Measurements from ENCODE around the gene CELSR1. TPM values are rescaled to one million over a fixed set of nuclear protein-coding genes. Genes with fewer than 3 reads are reported as not detected.

Gene CELSR1, protein sequence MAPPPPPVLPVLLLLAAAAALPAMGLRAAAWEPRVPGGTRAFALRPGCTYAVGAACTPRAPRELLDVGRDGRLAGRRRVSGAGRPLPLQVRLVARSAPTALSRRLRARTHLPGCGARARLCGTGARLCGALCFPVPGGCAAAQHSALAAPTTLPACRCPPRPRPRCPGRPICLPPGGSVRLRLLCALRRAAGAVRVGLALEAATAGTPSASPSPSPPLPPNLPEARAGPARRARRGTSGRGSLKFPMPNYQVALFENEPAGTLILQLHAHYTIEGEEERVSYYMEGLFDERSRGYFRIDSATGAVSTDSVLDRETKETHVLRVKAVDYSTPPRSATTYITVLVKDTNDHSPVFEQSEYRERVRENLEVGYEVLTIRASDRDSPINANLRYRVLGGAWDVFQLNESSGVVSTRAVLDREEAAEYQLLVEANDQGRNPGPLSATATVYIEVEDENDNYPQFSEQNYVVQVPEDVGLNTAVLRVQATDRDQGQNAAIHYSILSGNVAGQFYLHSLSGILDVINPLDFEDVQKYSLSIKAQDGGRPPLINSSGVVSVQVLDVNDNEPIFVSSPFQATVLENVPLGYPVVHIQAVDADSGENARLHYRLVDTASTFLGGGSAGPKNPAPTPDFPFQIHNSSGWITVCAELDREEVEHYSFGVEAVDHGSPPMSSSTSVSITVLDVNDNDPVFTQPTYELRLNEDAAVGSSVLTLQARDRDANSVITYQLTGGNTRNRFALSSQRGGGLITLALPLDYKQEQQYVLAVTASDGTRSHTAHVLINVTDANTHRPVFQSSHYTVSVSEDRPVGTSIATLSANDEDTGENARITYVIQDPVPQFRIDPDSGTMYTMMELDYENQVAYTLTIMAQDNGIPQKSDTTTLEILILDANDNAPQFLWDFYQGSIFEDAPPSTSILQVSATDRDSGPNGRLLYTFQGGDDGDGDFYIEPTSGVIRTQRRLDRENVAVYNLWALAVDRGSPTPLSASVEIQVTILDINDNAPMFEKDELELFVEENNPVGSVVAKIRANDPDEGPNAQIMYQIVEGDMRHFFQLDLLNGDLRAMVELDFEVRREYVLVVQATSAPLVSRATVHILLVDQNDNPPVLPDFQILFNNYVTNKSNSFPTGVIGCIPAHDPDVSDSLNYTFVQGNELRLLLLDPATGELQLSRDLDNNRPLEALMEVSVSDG (N-terminal part only)
- total RNA-seq = 44.0 TPM

DNA sequence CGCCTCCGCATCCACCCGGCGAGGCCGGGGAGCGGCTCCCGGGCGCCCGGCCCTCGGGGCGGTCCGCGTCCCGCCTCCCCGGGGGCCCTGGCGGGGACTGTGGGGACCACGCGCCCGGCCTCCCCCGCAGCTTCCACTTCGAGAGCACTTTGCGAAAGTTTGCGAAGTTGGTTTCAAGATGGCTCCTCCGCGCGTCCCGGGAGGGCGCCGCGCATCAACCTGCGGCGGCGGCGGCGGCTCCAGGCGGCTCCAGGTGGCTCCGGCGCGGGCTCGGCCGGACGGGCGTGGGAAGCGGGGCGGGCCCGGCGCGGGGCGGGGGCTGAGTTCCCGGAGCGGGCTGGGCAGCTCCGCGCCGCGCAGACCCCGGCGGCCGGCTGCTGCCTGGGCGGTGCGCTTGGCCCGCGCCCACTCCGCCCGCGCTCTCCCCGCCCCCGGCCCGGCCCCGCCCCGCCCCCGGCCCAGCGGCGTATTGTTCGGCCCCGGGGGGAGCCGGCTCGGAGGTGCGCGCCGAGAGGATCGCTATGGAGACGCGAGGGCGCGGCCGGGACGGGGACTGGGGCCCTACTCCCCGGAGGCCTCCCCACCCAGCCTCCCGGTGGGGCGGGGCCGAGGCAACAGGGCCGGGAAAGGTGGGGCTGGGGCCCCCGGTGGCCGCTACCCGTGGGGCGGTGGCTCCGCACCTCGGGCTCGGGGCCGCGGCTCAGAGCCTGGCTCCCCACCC lies at the start of gene CELSR1:
CELSR1 (minus strand) TSS at position 396 of the 721 bp plus-strand sequence. CDS start 450 bp downstream, outside the sequence.
- DNase-seq (ENCODE audit: low spot score) = no peak

- no peak for DNase-seq (ENCODE audit: low spot score)
Measured at GRCh38 chr22:46587061-46587460, 49.6 kb upstream of the CELSR1 start.

DNA sequence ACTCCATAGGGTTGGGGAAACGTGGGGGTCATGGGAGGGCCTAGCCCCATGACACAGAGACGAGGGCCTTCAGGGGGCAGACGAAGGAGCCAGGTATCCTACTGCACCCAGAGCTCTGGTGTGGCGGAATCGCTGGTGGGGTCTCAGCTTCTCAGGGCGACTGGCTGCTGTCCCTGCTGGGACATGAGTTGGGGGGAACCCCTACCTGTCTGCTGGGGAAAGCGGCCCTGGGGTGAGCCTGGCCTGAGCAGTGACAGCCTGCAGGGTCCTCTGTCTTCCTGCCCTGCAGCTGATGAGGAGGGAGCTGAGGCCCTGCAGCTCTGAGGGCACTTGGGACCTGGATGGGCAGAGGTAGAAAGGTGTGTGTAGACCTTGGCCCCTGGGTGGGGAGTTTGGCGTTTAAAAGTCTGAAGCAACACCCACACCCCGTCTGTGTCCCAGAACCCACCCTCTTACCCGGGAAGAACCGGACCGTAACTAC lies 49.2 kb upstream of the CELSR1 start:
- DNase-seq (ENCODE audit: low spot score) = no peak

DNA sequence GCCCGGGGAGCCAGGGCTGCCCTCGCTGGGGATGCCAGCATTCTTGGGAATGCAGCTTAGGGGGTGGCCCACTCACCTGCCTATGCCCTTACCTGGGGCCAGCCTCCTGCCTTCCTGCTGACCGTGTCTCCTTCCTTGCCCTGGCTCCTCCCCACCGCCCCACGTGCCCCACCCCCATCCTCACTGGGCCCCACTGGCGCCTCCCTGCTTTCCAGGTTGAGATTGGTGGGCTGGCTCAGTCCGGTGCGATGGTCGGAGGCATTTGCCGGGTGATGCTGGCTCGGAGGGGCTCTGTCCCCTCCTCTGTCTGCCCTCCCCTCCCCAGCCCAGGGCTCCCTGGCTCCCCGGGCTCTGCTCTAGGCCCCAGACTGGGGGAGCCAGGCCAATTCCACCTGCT lies 48.7 kb upstream of the CELSR1 start:
- DNase-seq (ENCODE audit: low spot score) = no peak

DNA sequence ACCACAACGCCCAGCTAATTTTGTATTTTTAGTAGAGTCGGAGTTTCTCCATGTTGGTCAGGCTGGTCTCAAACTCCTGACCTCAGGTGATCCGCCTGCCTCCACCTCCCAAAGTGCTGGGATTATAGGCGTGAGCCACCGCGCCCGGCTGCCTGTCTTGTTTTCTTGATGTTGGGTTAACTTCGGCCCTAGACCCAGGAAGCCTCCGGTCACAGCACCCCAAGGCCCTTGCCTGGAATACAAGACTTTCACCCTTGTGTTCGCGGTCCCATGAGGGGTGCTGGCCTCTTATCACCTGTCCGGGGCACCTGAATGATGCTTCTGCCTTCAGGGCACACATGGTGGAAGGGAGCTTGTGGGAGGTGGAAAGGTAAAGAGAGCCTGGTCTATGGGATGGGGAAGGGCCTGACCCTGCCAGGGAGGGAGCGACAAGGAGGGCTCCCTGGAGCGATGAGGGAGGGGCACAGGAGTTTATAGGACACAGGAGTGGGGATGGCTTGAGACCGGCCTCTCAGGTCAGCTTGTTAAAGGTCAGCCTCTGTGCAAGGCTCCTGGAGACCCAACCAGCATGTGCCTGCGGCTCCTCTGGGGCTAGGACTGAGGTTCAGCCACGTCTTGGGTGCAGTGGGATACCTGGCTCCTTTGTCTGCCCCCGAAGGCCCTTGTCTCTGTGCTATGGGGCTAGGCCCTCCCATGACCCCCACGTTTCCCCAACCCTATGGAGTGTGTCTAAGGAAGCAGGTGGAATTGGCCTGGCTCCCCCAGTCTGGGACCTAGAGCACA lies 48.1 kb upstream of the CELSR1 start:
- DNase-seq (ENCODE audit: low spot score) = no peak

GRCh38 chr22:46584081-46584921 lies 46.9 kb upstream of the CELSR1 start:
- peak; percentile 52 for DNase-seq (ENCODE audit: low spot score)

DNA sequence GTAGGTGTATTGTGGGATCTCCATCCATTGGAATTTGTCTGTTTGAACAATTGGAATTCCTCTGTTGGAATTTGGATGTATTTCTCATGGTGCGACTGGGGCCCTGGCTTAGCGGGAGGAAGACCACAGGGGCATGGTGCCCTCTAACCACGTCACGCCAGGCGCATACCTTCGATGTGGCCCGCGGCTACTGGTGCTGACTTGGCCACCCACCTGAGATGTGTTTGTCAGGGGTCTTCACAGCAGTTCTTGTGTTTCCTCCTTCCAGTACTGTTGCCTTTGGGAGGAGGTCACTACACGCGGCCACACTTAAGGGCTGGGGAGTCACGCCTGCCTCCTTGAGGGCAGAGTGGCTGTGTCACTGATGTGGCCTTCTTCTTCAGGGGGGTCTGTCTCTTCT lies 46.2 kb upstream of the CELSR1 start:
- no peak for DNase-seq (ENCODE audit: low spot score)

GRCh38 chr22:46582281-46582933 lies 45.0 kb upstream of the CELSR1 start:
- no peak for DNase-seq (ENCODE audit: low spot score)

DNA sequence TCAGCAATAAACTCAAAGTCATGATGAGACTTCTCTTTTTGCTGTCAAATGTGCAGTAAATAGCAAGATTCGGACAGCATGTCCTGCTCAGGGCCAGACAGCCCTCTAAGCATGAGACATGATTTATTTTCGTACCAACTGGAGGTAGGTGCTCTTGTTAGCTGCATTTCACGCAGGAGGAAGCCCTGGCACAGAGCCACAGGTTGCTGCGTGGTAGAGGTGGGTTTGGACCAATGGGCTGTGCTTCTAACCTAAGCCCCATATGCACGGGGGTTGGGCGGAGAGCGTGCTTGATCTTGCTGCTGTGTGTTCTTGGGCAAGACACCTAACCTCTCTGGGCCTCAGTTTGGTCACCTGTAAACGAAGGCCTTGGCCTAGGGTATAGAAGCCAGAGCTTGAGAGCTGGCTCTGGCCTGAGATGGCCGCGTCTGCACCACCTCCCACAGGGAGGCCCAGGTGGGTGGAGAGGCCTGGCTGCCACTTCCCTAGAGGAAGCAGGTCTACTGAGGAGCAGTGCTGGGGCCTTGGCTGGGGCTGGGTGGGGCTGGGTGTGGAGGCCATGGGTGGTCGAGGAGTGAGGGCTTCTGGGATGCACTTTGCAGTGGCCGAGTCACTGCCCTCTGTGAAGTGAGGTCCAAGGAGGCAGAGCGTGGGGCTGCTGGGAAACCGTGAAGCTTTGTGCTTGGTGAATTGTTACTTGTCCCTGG lies 44.3 kb upstream of the CELSR1 start:
- DNase-seq (ENCODE audit: low spot score) = no peak

DNA sequence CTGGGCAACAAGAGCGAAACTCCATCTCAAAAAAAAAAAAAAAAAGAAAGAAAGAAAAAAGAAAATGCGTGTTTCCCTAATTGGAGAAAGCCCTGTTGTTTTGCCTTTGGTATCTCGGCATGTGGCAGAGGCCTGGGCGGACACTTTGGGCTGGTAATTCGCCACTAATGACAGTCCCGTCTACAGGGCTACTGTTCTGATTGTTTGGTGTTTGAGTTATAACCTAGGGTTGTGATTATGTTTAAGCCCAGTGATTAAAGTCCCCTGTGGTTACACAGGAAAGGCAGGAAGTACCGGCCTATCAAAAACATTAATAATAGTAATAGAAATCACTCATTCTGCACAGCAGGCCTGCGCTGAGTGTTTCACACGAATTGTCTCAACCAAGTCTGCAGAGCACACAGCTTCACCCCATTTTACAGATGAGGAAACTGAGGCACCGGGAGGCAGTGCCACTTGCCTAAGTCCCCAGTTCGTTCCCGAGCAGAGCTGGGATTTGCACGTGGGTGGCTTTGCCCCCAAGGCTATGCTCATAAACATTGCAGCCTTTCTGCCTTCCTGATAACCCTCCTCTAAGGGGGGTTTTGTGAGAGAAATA lies 43.6 kb upstream of the CELSR1 start:
- DNase-seq (ENCODE audit: low spot score) = no peak

DNA sequence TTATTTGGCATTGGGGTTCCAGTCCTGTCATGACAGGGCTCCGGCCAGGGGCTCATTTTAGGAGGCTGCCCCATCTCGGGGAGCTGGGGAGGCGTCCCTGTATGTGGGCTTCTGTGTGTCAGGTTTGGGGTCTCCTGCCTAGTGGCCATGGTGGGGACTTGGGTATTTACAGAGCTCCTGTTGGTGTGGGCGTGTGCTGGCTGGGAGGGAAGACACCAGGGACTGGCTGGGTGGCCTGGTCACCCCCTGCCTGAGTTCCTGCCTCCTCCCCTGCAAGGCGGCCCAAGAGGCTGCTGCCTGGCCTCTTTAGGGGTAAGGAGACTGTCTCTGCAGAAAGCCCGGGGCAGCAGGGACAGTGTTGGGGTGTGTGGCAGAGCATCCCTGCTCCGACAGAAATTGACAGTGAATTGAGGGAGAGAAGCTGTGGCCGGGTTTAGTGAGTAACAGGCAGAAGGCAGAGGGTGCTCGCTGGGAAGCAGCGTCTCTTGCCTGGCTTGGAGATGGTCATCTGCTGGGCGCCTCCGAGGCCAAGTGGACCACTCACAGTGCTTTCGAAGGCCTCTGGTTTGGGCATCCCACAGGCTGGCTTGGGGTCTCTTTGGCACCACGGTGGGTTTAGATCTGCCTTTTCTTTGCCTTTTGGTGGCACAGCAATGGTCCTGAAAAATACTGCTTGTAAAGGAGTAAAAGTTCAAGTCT lies 42.5 kb upstream of the CELSR1 start:
- DNase-seq (ENCODE audit: low spot score) = no peak

DNA sequence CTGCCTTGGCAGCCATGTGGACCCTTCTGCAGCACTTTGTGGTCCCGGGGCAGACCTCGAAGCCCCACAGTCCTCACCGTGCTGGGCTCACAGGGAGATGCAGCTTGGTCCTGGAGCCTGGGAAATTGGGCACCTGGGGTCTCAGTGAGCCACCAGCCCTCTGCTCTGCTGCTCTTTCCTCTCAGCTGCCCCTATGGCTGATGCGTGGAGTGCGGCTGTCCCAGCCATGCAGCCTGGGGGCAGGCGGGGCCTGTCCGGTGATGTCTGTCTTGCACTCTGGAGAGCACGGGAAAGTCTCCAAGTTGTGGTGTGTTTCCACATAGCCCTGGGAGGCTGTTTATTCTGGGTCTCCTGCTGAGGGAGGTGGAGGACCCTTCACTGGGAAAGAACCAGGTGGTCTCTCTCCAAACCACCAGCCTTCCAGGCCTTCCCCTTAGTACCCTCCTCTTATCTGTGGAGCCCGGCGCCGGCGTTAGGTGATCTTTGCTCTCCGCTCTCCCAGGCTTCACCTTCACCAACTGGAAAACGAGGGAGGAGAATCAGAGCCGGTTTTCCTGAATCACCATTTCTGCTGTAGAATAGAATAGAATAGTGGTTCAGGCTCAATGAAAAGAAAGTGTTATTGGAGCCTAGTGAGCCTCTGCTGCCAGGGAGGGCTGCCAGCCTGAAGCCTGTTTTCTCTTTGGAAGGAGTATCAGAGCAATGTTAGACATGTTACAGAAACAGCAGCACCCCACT lies 41.6 kb upstream of the CELSR1 start:
- peak; percentile 57 for DNase-seq (ENCODE audit: low spot score)

DNA sequence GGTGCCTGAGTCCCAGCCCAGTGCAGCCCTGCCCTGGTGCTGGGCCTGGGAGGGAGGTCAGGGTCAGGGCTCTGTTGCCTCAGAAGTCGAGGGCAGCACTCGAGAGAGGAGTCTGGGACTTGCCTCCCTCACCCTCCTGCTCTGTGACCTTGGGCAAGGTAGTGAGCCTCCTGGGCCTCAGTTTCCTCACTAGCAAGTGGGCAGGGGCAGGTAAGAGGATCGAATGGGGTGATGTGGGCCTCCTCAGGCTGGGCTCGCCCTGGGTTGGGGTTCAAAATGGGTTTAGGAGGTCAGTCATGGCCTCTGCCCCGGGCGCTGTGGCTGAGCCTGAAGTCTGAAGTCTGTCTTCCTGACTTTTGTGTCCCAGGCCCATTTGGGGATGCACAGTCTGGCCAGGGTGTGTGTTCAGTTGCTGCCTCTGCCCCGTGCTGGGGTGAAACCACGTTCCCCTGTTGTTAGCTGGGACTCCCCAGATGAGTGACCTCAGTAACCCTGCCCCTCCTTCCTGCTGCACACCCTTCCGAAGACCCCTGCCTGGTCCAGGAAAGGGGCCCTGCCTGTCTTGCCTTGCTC lies 40.9 kb upstream of the CELSR1 start:
- DNase-seq (ENCODE audit: low spot score) = no peak

- peak; percentile 48 for DNase-seq (ENCODE audit: low spot score)
Measured at GRCh38 chr22:46577368-46578249, 40.2 kb upstream of the CELSR1 start.
